ENCODE data around the gene CA5A.
"Not testable (repeated sequence)": the region's sequence is repeated elsewhere in the genome, so short reads cannot be mapped to it uniquely, and the experiment has no call there.

Gene CA5A

DNA sequence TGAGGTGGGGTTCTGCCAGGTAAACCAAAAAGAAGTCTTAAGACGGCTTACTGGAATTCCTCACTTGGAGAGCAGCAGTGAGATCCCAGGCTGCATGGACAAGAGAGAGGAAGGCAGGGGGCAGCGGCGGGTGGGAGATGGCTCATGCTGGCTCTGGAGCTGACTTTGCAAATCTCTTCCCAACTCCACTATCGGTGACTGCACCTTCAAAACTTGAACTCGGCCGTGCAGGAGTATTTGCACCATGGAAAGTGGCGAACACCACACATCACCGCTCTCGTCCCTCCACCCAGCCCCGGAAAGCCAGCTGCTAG lies 16.7 kb downstream of the CA5A start:
- no peak for DNase-seq

DNA sequence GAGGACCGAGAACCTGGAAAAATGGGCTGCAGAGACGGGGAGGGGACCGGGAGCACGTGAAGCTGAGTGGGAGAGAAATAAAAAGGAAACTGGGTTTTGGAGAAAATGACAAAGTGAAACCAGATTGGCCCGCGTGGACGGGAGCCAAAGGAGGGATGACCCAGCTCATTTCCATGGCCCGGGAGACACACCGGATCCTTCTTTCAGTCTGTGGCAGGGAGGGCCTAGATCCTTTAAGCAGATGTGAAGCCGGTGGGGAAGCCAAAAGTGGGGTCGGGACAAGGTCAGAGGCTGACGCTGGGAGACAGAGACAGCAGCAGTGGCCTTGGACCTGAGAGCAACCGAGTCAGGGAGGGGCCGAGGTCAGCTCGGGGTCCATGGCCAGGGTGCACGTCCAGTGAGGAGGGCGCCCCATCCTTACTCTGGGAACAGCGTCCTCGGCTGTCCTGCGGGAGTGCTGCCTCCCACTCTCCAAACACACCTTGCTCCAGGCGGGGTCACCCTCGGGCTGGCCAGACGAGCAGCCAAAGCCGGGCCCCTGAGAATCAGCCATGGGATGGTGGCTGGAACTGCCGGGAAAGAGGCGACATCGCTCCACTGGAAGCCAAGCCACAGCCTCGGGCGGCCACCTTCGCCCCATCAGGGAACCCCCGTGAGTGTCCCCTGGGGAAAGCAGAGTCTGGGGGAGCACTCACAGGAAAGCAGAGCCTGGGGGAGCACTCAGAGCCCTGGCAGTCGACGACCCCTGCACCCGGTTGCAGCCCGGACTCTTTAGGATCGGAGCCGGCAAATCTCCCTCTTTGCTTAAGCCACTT lies 17.3 kb downstream of the CA5A start:
- DNase-seq: no peak

DNA sequence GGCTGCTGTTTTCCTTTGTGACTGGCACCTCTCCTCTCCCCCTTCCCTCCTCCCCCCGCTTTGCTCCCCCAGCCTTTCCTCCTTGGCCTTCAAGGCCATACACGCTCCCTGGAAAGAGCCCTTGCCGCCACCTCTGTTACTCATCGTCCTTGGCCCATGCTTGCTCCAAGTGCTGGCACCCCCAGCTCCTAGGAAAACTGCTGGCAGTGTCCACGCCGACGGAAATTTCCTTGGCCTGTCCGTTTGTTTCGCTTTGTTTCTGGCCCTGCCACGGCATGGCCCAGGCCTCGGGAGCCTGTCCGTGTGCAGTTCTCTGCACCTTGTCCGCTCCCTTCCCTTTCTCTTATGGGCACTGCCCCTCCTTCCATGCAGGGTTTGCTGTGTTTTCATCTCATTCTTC lies 18.0 kb downstream of the CA5A start:
- no peak for DNase-seq

DNA sequence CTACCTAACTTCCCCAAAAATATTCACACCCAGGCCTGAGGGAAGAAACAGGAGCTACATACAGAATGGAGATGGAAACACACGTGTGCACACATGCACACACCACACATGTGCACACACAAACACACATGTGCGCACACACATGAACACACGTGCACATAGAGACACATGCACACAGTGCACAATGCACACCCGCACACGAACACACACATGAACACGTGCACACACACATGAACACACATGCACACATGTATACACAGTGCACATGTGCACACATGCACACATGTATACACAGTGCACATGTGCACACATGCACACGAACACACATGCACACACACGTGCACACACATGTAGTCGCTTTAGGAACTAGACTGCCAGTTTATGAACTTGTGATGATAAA lies 18.8 kb downstream of the CA5A start:
- no peak for DNase-seq

DNA sequence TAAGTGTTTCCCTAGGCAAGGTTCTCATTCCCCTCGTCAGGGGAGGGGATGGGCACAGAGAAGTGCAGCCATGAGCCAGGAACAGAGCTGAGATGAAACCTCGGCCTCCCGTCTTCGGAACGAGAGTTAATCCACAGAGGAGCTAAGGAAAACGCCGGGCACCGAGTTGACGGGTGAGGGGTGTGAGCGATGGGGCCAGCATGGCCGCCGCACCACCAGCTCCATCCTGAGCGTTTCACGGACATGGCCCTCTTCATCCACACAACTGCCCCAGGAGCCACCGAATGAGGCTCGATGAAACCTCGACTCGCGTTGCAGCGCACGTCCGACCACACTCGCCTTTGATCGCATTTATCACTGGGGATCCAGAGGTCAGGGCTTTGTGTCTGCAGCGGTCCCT lies 21.5 kb downstream of the CA5A start:
- no peak for DNase-seq

DNA sequence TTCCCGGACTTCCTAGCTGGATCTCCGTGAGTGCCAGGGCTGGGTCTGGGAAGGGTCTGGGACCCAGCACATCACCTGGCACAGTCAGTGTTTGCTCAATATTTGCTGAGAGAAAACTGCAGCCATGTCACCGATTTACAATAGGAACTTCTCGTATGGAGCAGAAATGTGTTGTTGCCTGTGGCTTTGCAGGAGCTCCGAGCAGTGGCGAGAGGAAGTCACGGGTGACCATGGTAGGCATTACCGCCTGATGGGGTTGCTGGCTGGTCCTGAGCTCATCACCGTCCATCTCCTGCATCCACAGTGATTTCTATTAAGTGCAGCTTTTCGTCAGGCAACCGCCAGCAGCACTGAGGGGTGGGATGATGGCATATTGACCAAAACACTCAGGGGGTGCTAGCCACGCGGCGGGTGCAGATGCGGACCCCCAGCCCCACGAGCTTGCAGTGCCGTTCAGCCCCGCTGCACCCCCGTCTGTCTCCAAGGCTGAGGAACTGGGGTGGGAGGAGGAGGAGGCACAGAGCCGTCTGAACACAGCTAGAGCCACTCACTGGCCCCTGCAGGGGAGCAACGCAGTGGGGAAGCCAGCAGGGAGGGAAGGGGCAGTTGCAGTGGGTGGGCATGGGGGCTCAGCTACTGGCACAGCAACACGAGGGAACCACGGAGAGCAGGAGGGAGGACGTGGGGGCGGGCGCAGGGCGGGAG lies 22.2 kb downstream of the CA5A start:
- DNase-seq: not testable (repeated sequence)

GRCh38 chr16:87912691-87913090 lies 23.6 kb downstream of the CA5A start:
- DNase-seq: not testable (repeated sequence)

- not testable (repeated sequence) for DNase-seq
These were observed 25.1 kb downstream of the CA5A start for GRCh38 chr16:87911106-87911763.

GRCh38 chr16:87909203-87909935 lies 27.0 kb downstream of the CA5A start:
- peak; percentile 78 for DNase-seq

- not testable (repeated sequence) for DNase-seq
These were observed 28.2 kb downstream of the CA5A start for GRCh38 chr16:87908101-87908500.

- DNase-seq: not testable (repeated sequence)
These were observed 30.8 kb downstream of the CA5A start for GRCh38 chr16:87905521-87905920.

DNA sequence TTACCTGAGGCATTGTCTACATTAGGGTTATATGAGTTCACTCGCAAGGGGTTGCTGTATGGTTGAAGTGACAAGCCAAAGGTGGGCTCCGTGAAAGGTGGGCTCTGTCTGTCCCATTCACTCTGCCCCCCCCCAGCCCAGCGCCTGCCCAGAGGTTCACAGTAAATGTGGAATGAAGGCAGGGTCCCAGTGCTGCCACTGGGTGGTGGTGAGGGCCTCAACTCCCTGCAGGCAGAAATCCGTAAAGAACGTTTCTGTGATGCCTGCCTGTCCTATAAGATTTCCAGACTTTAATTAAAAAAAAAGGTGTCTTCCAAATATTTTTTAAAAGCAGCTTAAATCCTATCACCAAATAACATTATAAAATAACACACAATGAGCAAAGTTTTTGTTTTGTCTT lies 31.4 kb downstream of the CA5A start:
- not testable (repeated sequence) for DNase-seq

DNA sequence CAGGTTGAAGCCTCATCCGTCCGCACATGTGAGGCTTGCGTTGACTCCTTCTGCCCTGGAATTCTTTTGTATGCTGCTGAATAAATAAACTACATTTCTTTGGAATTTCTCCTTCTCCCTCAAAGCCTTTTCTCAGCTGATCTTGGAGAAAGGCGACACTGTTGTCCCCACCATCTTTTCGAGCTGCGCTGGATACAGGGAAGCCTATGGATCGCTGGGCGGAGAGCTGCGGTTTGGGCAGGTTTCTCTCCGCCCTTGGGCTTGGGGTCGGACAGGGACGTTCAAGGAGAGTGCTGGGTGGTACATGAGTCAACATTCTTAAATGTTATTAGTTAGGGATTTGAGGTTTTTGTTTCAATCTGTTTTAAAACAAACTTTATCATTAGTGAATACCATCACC lies 35.8 kb downstream of the CA5A start:
- DNase-seq: not testable (repeated sequence)

DNA sequence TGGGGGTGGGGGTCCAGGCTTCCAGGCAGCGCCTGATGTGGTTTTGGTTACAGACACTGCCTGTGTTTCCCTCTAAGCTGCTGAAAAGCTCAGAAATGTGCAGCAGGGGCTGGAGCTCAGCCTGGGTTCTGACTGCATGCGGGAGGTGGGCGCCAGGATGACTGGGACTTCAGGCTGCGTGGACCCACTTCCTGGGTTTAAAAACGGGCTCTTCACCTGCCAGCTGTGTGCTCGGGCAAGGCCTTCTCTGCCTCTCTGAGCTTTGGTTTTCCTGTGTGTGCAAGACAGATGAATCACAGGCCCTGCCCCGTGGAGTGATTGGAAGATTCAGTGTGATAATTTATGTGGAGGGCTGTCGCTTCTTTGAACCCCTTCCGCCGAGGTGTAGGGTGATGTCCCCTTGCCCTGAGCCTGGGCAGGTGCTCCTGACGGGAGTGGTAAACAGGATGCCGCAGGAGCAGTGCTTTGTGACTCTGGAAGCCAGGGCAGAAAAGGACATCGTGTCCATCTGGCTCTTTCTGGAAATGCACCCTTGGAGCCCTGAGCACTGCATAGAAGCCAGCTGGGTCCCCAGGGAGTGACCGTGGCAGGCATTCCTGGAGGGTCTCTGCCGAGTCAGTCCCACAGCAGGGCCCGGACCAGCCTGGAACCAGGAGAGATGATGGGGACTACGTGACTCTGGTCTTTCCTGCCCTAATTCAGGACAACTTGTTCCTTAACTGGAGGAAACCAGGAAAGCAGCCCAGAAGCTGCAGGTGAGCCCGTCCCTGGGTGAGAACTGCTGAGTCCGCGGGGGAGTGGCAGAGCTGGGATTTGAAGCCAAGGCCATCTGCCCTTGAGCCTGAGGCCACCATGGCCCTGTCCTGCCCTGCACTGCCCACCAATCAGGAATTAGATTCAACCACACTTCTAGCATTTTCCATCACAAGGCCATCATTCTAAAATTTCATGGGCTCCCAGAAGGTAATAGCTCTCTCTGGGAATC lies 38.5 kb downstream of the CA5A start:
- peak; percentile 34 for DNase-seq

DNA sequence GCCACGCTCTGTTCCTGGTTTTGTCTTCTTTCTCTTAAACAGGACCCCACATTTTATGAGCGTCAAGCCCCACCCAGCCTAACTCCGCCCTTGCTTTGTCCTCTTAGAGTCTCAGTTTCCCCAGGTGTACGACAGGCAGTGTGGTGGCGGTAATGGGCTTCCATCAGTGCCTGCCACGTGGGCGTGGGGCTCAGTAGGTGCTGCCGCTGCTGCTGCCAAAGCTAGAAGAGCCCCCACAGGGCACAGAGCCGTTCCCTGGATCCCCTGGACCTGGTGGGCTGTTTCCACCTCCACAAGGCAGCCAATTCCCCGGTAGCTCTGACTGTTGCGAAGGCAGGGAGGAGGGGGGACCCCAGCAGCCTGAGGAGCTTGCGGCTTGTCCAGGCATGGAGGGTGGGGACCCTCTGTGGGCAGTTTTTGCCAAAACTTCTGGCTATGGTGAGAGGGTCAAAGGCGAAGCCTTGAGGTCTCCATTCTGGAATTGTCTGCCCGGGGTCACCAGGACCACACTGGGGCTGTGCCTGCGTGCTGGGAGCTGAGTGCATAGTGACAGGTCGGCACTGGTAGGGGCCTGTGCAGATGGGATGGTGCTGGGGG lies 39.3 kb downstream of the CA5A start:
- DNase-seq: not testable (repeated sequence)

GRCh38 chr16:87896176-87896890 lies 40.0 kb downstream of the CA5A start:
- DNase-seq: not testable (repeated sequence)

- peak; percentile 39 for DNase-seq
These were observed 40.6 kb downstream of the CA5A start for GRCh38 chr16:87895641-87896141.

DNA sequence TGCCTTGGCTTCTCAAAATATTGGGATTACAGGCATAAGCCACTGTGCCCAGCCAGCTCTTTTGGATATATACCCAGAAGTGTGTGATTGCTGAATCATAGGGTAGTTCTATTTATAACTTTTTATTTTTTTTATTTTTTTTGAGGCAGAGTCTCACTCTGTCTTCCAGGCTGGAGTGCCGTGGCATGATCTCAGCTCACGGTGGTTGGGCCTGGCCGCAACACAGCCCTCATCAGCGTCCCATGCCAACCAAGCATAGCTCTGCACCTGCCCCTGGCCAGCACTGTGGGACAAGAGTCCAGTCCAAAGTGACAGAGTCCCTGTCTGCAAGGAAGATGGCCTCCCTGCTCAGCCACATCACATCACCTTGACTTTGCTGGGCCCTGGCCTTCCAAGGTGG lies 42.3 kb downstream of the CA5A start:
- DNase-seq: not testable (repeated sequence)

- no peak for DNase-seq
These were observed 44.6 kb downstream of the CA5A start for GRCh38 chr16:87891764-87892163.

DNA sequence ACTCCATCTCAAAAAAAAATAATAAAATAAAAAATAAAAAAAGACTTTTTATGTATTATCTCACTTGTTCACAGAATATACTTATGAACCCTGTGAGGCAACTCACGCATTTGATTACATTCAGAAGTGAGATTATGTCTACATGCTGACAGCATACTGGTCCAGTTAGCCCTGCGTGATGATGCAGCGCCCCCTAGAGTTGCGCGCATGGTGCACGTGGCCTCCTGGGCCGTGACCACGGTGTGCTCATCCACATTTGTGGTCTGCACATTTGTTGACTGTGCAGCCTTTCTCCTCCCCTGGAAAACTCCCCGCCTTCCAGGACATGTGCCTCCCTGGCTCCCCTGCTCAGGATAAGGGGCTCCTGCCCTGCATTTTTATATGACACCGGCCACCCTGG lies 46.6 kb downstream of the CA5A start:
- DNase-seq: not testable (repeated sequence)

DNA sequence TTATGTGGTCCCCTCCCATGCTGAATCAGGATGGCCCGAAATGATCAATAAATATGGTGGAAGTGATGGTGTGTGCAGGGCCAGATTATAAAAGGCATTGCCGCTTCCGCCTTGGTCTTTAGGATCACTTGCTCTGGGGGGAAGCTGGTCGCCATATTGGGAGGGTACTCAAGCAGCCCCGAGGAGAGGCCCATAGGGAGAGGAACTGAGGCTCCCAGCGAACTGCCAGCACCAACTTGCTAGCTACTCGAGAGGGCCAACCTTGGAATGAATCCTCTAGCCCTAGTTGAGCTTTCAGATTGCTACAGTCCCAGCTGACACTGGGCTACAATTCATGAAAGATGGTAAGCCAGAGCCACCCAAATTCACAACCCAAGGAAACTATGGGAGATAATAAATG lies 48.0 kb downstream of the CA5A start:
- DNase-seq: not testable (repeated sequence)
